ENCODE results near the gene SHD.
"Not testable (repeated sequence)": the region's sequence is repeated elsewhere in the genome, so short reads cannot be mapped to it uniquely, and the experiment has no call there.

SHD gene

GRCh38 chr19:4267101-4267900, 11.8 kb upstream of the SHD start:
- H3K4me3 ChIP-seq (ENCODE audit: low read depth, low read length), result no peak overlapping the region
- DNase-seq (ENCODE audit: low read depth), result peak; percentile 79
- TF ChIP-seq MYC (IDR thresholded peaks at IDR 0.05; ENCODE audit: low read depth, low read length), result no peak
- TF ChIP-seq POLR2A (IDR thresholded peaks at IDR 0.05; ENCODE audit: extremely low read depth, insufficient read length), result no peak
- TF ChIP-seq MAX (IDR thresholded peaks at IDR 0.05; ENCODE audit: low read depth, low read length), result no peak
- TF ChIP-seq, protein P1, sequence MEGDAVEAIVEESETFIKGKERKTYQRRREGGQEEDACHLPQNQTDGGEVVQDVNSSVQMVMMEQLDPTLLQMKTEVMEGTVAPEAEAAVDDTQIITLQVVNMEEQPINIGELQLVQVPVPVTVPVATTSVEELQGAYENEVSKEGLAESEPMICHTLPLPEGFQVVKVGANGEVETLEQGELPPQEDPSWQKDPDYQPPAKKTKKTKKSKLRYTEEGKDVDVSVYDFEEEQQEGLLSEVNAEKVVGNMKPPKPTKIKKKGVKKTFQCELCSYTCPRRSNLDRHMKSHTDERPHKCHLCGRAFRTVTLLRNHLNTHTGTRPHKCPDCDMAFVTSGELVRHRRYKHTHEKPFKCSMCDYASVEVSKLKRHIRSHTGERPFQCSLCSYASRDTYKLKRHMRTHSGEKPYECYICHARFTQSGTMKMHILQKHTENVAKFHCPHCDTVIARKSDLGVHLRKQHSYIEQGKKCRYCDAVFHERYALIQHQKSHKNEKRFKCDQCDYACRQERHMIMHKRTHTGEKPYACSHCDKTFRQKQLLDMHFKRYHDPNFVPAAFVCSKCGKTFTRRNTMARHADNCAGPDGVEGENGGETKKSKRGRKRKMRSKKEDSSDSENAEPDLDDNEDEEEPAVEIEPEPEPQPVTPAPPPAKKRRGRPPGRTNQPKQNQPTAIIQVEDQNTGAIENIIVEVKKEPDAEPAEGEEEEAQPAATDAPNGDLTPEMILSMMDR (IDR thresholded peaks at IDR 0.05; ENCODE audit: low read depth, low read length), result peak; percentile 57

DNA sequence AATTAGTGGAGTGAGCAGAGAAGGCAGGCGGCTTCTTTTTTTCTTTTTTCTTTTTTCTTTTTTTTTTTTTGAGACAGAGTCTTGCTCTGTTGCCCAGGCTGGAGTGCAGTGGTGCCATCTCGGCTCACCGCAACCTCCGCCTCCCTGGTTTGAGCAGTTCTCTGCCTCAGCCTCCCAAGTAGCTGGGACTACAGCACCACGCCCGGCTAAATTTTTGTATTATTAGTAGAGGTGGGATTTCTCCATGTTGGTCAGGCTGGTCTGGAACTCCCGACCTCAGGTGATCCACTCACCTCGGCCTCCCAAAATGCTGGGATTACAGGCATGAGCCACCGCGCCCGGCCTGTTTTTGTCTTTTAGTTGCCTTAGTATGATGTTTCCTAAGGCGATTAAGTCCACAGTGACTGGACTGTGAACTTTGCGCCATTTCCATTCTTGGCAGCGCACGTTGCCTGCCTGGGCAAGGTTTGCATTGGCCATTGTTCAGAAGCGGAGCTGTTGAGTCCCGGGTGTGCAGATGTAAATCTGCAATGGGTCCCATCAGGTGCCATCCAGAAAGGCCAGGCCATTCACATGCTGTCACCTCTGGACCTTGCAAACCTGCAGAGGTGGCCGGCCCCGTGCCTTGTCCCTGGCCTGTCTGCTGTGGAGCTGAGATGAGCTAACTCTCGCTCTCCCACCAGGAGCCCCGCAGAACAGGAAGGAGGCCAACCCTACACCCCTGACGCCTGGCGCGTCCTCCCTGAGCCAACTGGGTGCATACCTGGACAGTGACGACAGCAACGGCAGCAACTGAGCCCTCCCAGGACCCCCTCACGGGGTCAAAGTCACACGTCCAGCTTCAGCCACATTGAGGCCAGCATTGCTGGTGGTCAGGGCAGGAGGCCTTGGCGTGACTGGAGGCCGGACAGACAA, 10.9 kb upstream of the SHD start:
- H3K4me3 ChIP-seq (ENCODE audit: low read depth, low read length), result no peak overlapping the region
- TF ChIP-seq, protein P1 (IDR thresholded peaks at IDR 0.05; ENCODE audit: low read depth, low read length), result no peak
- TF ChIP-seq MYC (IDR thresholded peaks at IDR 0.05; ENCODE audit: low read depth, low read length) (no peak), POLR2A (IDR thresholded peaks at IDR 0.05; ENCODE audit: extremely low read depth, insufficient read length) (no peak), MAX (IDR thresholded peaks at IDR 0.05; ENCODE audit: low read depth, low read length) (no peak)
- no peak for DNase-seq (ENCODE audit: low read depth)

DNA sequence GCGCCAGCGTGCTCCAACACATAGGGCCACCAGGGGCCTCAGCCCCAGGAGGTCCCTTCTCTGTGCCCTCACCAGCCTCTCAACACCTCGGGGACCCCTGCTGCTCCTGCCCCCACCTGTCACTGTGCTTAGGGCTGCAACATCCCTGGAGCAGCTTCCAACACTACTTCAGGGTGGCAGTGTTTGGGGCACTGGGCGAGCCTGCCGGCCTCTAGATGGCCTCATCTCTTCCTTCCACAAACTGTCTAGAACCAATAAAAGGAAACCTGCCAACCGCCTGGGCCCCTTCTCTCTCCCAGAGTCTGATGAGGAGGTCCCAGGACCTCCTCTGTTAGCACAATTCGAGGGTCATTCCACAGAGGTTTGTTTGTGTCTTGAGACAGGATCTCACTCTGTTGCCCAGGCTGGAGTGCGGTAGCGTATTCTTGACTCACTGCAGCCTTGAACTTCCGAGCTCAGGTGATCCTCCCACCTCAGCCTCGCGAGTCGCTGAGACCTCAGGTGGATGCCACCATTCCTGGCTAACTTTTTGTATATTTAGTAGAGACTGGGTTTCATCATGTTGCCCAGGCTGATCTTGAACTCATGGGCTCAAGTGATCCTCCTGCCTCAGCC, 10.1 kb upstream of the SHD start:
- H3K4me3 ChIP-seq (ENCODE audit: low read depth, low read length), result no peak overlapping the region
- DNase-seq (ENCODE audit: low read depth), result no peak
- TF ChIP-seq, protein P1 (IDR thresholded peaks at IDR 0.05; ENCODE audit: low read depth, low read length), result no peak
- TF ChIP-seq MYC (IDR thresholded peaks at IDR 0.05; ENCODE audit: low read depth, low read length) (no peak), POLR2A (IDR thresholded peaks at IDR 0.05; ENCODE audit: extremely low read depth, insufficient read length) (no peak), MAX (IDR thresholded peaks at IDR 0.05; ENCODE audit: low read depth, low read length) (no peak)

DNA sequence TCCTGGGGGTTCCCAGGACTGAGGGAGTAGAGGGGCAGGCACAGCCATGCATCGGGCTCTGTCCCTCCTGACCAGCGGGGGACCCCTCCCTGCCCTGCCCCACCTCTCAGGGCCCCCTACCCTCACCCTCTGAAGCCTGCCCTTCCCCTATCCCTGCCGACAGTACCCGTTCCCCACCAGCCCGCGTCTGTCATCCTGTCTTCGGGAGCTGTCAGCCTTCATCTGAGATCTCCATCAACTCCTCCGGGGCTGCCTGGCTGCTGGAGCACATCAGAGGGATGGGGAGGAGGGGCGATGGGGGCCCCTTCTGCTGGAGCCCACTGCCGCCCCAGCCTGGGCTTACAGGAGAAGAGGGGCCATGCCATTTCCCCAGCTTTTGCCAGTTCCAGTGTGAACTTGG, 6.2 kb upstream of the SHD start:
- no peak overlapping the region for H3K4me3 ChIP-seq (ENCODE audit: low read depth, low read length)
- TF ChIP-seq MYC (IDR thresholded peaks at IDR 0.05; ENCODE audit: low read depth, low read length), result no peak
- TF ChIP-seq POLR2A (IDR thresholded peaks at IDR 0.05; ENCODE audit: extremely low read depth, insufficient read length), result no peak
- TF ChIP-seq, protein P1 (IDR thresholded peaks at IDR 0.05; ENCODE audit: low read depth, low read length), result no peak
- TF ChIP-seq MAX (IDR thresholded peaks at IDR 0.05; ENCODE audit: low read depth, low read length), result no peak
- no peak for DNase-seq (ENCODE audit: low read depth)

DNA sequence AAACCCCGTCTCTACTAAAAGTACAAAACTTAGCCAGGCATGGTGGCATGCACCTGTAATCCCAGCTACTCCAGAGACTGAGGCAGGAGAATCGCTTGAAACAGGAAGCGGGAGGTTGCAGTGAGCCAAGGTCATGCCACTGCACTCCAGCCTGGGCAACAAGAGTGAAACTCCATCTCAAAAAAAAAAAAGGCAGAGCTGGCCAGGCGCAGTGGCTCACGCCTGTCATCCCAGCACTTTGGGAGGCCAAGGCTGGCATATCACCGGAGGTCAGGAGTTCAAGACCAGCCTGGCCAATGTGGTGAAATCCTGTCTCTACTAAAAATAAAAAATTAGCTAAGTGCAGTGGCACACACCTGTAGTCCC, 4.8 kb upstream of the SHD start:
- not testable (repeated sequence) for DNase-seq (ENCODE audit: low read depth); H3K4me3 ChIP-seq (ENCODE audit: low read depth, low read length)
